Stimulated activated effector memory CD8-positive, alpha-beta T cell treated with anti-CD3 and anti-CD28 coated beads, Interleukin-12 subunit alpha, Interleukin-12 subunit beta, amount 100 ng/mL, for 72 hours (primary cell): Measurements from ENCODE around the gene TRIM40.
"Not testable (repeated sequence)": the region's sequence is repeated elsewhere in the genome, so short reads cannot be mapped to it uniquely, and the experiment has no call there.

Source experiments
- ATAC-seq: fragments of 150-1000 bp; cut with Tn5 transposase; 2 replicates; pipeline ENCODE4 v1.10.0; 2021
- DNase-seq, 2 donors: peaks; one replicate each; pipeline ENCODE4 v3.0.0; 2021 to 2022; ENCODE audit warnings: low spot score in 2 of 2
- H3K27ac Mint-ChIP-seq: one replicate; pipeline ENCODE4 v1.8.0; 2022; ENCODE audit warnings: mild to moderate bottlenecking, mixed read lengths
- H3K36me3 Mint-ChIP-seq: one replicate; pipeline ENCODE4 v1.8.0; 2022; ENCODE audit warnings: mild to moderate bottlenecking, mixed read lengths
- H3K4me1 Mint-ChIP-seq: one replicate; pipeline ENCODE4 v1.8.0; 2022; ENCODE audit warnings: mixed read lengths
- H3K4me3 Mint-ChIP-seq: one replicate; pipeline ENCODE4 v1.8.0; 2022; ENCODE audit warnings: mild to moderate bottlenecking, mixed read lengths
- H3K9me3 Mint-ChIP-seq: one replicate; pipeline ENCODE4 v1.8.0; 2022; ENCODE audit warnings: mixed read lengths

The TRIM40 gene

DNA sequence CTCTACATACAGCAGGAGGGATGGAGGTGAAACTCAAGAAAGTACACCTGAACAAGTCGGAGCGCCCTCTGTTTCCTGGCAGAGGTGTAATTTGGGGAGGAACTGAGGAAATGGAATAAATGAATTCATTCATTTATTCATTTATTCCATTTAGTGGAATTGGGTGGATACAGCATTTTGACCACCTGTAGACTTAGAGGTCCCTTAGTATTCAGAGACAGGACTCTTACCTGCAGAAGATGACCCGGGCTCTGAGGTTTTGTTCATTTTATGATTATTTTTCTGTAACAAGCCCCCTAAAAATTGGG, 32.1 kb upstream of the TRIM40 start:
- peak overlapping the region; percentile 33 for H3K27ac Mint-ChIP-seq
- peak overlapping the region; percentile 70 for H3K4me3 Mint-ChIP-seq
- ATAC-seq (no peak), DNase-seq (no peak)
- no peaks in the 10 kb centered on the region for H3K36me3 Mint-ChIP-seq
- H3K4me1 Mint-ChIP-seq, result peaks cover 36% of the 10 kb centered on the region
- no peaks in the 10 kb centered on the region for H3K9me3 Mint-ChIP-seq

DNA sequence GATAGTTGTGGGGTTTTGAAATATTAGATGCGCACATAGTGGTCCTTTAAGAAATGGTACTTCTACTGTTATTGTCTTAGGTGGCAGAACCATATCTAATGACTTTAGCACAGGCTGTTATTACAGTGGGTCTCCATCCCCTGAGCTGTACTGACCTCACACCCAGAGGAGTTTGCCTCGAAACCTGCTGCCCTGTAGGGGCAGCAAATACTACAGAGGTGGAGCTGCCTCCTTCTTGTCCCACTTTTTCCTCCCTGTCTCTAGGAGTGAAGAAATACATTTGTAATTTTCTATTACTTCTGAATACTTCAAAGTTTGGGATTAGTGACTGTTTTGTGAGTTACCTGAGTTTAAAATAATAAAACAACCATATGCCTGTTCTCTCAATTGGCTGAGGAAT, 31.3 kb upstream of the TRIM40 start:
- DNase-seq (no peak), ATAC-seq (no peak)
- Mint-ChIP-seq H3K4me1 (peaks cover 40% of the 10 kb centered on the region), H3K9me3 (no peaks in the 10 kb centered on the region), H3K27ac (no peak overlapping the region), H3K36me3 (no peaks in the 10 kb centered on the region), H3K4me3 (no peak overlapping the region)

DNA sequence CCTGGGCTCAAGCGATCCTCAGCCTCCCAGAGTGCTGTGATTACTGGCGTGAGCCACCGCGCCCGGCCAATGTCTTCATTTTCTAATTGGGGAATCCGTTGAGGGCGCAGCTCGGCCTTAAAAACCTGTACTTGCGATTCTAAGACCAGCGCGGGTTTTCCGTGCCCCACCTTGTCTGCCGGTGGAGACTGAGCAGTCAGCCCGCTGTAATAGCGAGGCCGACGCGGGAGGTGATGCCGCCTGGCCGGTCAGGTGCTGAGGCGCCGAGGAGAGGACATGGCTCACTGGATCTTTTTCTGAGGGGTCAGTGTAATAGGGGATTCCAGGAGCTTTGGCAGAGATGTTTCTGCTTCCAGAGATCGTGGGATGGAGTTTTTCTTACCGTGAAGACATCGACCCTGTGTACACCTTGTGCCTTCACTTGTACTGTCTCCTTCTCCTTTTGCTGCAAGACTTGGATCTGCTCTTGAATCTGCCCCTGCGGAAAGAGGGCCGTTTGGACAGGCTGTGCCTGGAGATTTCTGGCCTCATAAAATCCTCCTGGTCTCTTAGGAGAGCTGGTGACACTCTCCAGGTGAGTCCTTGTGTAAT, 24.6 kb upstream of the TRIM40 start:
- ATAC-seq, result no peak
- no peak for DNase-seq
- peaks cover 19% of the 10 kb centered on the region for H3K4me1 Mint-ChIP-seq
- H3K36me3 Mint-ChIP-seq, result no peaks in the 10 kb centered on the region
- no peaks in the 10 kb centered on the region for H3K9me3 Mint-ChIP-seq
- H3K27ac Mint-ChIP-seq, result no peak overlapping the region
- no peak overlapping the region for H3K4me3 Mint-ChIP-seq

DNA sequence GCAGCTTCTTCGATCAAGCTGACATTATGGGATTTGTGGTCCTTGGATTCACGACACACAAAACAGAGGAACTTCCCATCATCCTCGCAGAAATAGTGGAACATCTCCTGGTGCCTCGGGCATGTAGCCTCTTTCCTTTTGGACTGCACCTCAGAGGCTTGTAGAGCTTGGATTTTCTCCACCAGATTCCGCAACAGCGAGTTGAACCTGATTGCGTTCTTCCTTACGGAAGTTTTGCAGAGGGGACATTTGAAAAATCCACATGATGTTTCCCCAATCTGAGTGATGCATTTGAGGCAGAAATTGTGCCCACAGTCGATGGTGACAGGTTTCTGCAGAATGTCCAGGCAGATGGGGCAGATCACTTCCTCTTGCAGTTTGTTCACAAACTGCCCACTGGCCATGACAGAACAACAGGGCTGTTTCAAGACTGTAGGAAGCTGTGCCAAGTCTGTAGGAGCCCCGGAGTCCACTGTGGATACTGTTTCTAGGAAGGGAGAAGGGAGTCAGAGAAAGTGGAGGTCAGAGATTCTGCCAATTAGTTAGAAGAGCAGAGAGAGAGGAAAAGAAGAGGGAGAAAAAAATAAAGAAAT, 23.4 kb upstream of the TRIM40 start:
- DNase-seq (no peak), ATAC-seq (no peak)
- Mint-ChIP-seq H3K36me3 (no peaks in the 10 kb centered on the region), H3K4me1 (peaks cover 19% of the 10 kb centered on the region), H3K27ac (no peak overlapping the region), H3K9me3 (no peaks in the 10 kb centered on the region), H3K4me3 (no peak overlapping the region)

DNA sequence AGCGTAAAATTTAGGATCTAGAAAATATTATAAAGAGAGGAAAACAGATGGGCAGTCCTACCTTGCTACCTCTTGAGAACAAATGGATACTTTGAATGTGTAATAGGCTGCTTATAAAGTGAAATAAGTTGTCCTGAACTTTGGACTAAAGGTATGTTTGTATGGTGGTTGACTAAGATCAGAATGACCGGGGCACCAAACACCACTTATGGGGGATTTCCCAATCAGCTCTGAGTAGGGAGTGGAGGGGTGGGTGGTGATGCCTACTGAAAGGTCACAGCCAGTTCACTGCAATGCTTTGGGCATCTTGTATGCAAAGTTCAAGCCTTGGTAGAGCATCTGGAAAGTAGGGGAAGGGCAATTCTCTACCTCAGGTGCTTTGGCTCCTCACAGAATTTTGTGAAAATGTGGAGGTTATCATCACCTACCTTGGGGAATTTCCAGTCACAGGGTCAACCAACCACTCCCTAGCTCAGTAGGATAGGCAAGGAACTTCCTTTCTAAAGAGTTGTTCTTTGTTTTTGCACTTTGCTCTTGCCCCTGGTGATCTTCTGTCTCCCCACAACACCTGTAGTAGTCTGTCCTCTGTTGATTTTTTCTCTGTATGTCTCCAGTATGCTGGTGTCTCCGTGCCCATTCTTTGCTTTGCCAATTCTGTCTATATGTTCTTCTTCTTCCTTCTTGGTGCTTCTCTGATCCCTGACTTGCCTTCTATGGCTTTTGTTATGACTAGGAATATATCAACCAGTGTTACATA, 22.8 kb upstream of the TRIM40 start, which contains the start of gene TRIM31:
Gene TRIM31, minus strand, starts transcription at position 88 of the 757 bp plus-strand sequence. CDS start 285 bp downstream, outside the sequence.
- no peak within 1 kb of the TSS for H3K27ac Mint-ChIP-seq
- DNase-seq, result no peak
- H3K4me3 Mint-ChIP-seq, result no peak within 1 kb of the TSS
- H3K36me3 Mint-ChIP-seq, result no peaks in the 10 kb centered on the region
- H3K4me1 Mint-ChIP-seq, result peaks cover 19% of the 10 kb centered on the region
- H3K9me3 Mint-ChIP-seq, result no peaks in the 10 kb centered on the region
- ATAC-seq, result peak; percentile 90

DNA sequence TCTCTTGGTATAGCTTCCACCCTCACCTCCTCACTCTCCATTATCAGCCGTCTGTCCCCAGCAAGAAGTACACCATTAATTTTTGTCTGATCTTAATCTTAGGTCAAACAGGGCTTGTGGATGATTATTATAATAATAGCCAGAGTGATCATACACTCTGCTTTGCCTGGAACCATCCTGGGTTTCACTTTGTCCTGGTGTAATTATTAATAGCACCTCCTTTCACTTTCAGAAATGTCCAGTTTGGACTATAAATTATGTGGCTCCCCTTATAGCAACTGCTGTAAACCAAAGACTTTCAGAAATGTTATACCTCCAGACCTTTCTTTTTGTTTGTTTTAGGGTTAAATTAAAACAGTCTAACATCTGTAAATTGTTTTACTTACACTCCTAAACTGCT, 22.1 kb upstream of the TRIM40 start:
- no peak for ATAC-seq
- peaks cover 17% of the 10 kb centered on the region for H3K4me1 Mint-ChIP-seq
- no peak overlapping the region for H3K27ac Mint-ChIP-seq
- no peak overlapping the region for H3K4me3 Mint-ChIP-seq
- H3K9me3 Mint-ChIP-seq, result no peaks in the 10 kb centered on the region
- no peaks in the 10 kb centered on the region for H3K36me3 Mint-ChIP-seq
- no peak for DNase-seq

DNA sequence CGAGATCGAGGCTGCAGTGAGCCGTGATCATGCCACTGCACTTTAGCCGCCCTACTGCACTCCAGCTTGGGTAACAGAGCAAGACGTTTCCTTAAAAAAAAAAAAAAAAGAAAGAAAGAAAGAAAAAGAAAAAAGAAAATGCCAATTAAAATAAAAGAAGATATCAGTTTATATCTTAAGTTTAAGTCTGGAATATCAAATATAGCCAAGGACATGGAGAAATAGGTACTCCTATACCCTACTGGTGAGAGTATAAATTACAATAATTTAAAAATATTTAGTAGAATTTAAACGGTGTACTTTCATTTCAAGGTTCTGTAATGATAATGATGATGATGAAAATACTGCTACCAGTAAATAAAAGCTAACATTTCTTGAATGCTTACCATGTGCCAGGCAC, 19.2 kb upstream of the TRIM40 start:
- no peaks in the 10 kb centered on the region for H3K9me3 Mint-ChIP-seq
- no peak for ATAC-seq
- H3K36me3 Mint-ChIP-seq, result no peaks in the 10 kb centered on the region
- H3K4me1 Mint-ChIP-seq, result peaks cover 14% of the 10 kb centered on the region
- no peak overlapping the region for H3K27ac Mint-ChIP-seq
- no peak overlapping the region for H3K4me3 Mint-ChIP-seq
- no peak for DNase-seq

DNA sequence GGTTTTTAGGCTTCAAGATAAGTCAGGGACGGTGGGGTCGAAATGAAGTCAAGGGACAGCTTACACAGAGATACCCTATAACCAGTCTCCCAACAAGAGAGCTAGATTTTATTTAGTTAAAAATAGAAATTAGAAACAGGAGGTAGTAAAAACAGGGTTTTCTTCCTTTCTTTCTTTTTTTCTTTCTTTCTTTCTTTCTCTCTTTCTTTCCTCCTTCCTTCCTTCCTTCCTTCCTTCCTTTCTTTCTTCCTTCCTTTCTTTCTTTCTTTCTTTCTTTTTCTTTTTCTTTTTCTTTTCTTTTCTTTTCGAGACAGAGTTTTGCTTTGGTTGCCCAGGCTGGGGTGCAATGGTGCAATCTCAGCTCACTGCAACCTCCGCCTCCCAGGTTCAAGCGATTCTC, 17.2 kb upstream of the TRIM40 start:
- H3K4me3 Mint-ChIP-seq, H3K36me3 Mint-ChIP-seq, H3K27ac Mint-ChIP-seq, ATAC-seq, H3K4me1 Mint-ChIP-seq, H3K9me3 Mint-ChIP-seq, DNase-seq: not testable (repeated sequence)

DNA sequence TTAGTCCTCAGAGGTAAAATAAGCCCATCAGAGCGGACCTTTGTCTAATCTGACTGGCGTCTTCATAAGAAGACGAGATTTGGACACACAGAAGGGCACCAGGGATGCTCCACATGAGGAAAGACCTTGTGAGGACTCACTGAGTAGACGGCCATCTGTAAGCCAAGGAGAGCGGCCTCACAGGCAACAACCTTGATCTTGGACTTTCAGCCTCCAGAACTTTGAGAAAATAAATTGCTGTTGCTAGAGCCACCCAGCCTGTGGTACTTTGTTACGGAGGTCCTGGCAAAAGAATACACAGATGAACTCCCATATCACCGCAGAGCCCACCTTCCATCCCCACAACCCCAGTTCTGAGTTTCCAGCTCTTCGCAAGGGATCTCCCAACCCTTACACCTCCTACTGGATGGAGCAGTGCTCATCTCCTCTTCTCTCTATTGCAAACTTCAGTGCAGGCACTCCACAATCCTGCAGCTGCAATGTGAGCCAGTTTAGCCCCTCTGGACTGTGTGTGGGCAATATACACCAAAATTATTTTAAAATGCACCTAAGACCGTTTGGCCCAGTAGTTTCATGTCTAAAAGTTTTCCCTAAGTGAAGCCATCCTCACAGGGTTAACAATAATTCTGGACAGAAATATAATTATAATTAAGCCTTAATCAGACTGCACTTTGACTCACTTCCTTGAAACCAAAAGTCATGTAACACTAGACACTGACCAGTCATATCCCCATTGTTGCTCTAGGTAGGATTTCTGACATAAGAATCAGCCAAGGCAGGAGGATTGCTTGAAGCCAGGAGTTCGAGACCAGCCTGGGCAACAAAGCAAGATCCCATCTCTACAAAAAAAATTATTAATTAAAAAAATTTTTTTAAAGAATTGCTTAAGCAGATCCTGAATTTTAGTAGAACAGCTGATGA, 14.2 kb upstream of the TRIM40 start:
- ATAC-seq, result no peak
- no peak overlapping the region for H3K27ac Mint-ChIP-seq

DNA sequence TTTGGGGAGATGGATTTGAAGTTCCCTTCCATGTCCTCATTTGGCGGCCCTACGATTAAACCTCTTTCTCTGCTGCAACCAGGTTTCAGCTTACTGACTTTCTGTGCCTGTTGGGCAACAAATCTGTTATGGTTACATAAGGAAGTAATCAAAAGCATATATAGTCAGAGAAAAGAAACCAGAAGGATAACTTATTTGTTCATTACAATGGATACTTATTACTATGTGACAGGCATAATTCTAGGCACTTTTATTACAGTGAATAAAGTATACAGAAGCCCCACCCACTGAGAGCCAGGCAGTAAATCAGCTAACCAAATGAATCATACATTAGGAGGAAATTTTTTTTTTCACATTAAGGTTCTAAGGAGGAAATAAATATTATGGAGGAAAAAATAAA, 13.4 kb upstream of the TRIM40 start:
- DNase-seq, result no peak
- no peaks in the 10 kb centered on the region for H3K9me3 Mint-ChIP-seq
- H3K4me3 Mint-ChIP-seq, result no peak overlapping the region
- H3K4me1 Mint-ChIP-seq, result peaks cover 6% of the 10 kb centered on the region
- no peaks in the 10 kb centered on the region for H3K36me3 Mint-ChIP-seq
- H3K27ac Mint-ChIP-seq, result no peak overlapping the region
- ATAC-seq, result no peak

More for the DNA sequence above, 14.2 kb upstream of the TRIM40 start:
- Mint-ChIP-seq H3K4me1 (no peaks in the 10 kb centered on the region), H3K36me3 (no peaks in the 10 kb centered on the region), H3K4me3 (no peak overlapping the region), H3K9me3 (no peaks in the 10 kb centered on the region)
- no peak for DNase-seq

DNA sequence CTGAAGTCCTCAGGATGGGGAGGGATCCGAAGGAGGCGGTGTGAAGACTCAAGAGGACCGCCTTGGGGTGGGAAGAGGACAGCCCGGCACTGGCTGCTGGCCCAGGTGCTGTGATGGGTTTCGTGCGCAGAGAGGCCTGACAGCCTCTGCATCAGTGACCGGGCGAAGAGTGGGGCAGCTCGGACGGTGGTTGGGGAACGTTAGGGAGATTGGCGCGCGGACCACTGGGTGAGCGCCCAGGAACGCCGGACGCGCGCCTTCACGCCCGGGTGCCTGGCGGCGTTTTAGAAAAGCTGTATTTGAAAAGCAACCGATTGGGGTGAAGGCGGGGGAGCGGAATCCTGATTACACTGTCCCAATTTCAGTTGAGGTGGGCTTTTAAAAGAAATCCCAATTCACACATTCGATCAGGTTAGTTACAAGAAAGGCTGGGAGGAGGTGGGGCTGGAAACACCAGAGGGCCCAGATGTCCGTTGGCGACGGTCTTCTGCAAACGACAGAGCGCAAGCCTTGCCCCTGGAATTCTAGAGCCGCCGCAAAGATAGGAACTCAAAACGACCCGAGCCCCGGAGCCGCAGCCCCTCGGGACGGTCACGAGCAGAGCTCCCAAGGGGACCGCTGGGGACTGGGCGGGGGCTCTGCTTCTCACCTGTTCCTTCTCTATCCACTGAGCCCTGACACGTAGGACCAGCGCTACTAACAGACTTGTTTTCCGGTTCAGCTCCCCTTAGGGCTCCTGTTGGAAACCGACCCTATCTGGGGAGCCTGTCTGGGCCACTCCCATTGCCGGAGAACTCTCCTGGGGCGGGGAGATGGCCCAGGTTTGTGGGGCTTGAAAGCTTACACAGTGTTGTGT, 8.5 kb upstream of the TRIM40 start:
- H3K4me3 Mint-ChIP-seq, result no peak overlapping the region
- peaks cover 13% of the 10 kb centered on the region for H3K4me1 Mint-ChIP-seq
- no peak for ATAC-seq
- no peak for DNase-seq
- no peaks in the 10 kb centered on the region for H3K9me3 Mint-ChIP-seq
- H3K27ac Mint-ChIP-seq, result no peak overlapping the region
- H3K36me3 Mint-ChIP-seq, result no peaks in the 10 kb centered on the region

DNA sequence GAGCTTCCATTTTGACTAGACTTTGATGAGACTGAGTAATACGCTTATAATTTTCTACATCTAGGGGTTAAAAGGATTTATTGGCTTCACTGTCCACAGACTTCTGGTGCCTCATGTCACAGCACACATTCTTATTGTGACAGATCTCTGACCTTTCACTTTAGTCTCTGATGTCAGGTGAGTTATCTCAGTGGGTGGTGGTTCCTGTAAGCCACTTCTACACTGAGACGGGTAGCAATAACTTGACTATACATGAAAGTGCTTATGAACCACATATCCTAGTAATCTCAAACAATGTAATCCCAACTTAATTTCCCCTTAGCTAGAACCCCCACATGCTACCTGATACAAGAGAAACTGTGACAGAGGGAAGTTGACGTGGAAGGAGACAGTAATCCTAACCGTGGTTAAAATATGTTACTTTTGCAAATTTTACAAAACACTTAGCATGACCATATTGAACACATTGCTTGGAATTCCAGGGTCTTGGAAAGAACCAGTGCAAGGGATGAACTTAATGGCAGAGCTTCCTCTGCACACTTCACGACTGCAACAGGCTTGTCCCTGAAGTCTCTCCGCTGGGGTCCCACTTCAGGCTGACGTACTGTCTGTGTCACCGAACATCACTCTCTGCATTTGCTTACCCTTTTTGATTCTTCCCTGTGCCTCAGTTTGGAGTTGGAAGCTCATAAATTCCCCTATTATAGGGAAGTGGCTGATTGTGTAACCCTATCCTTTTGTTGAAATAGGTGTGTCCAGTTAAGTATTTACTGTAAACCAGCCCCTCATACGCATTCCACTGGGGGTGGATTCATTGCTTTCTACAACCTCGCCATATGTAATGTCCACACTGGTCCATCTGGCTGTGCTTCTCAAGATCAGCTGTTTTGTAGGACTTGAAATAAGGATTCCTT, 6.4 kb upstream of the TRIM40 start:
- Mint-ChIP-seq H3K36me3 (no peaks in the 10 kb centered on the region), H3K27ac (no peak overlapping the region), H3K4me3 (no peak overlapping the region), H3K4me1 (peaks cover 13% of the 10 kb centered on the region), H3K9me3 (no peaks in the 10 kb centered on the region)
- DNase-seq, result no peak
- ATAC-seq, result peak; percentile 68

DNA sequence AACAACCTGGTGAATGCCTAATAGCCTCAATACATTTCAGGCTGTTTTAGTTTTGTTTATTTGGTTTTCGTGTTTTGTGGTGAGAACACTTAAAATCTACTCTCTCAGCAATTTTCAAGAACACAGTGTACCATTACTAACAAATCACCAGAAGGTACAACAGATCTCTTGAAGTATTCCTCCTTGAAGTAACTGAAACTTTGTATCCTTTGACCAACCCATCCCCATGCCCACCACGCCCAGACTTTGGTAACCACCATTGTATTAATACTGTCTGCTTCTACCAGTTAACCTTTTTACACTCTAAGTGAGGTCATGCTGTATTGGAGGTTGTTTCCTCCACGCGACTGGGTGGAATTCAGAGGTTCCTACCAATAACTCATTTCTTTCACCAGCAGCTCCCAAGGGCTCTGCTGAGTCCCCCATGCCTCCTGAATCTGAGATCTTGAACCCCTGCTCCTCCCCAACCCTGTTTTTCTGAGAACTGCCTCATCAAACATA, 5.7 kb upstream of the TRIM40 start:
- ATAC-seq, result no peak
- Mint-ChIP-seq H3K27ac (no peak overlapping the region), H3K4me3 (no peak overlapping the region), H3K36me3 (no peaks in the 10 kb centered on the region), H3K9me3 (no peaks in the 10 kb centered on the region), H3K4me1 (peaks cover 13% of the 10 kb centered on the region)
- DNase-seq, result no peak
